22Rv1 (cell line): Measurements from ENCODE around the gene FRS3.

Experiments used
- ZFX ChIP-seq: fragments of 450-650 bp; IDR thresholded peaks from 2 replicates; pipeline ENCODE4 v1.6.1; 2017; ENCODE audit warnings: antibody characterized with exemption, borderline replicate concordance
- TF ChIP-seq, protein P1 (sequence below): fragments of 450-650 bp; IDR thresholded peaks from 2 replicates; pipeline ENCODE4 v1.5.1; 2017; ENCODE audit warnings: mild to moderate bottlenecking

- TF ChIP-seq, protein P1, sequence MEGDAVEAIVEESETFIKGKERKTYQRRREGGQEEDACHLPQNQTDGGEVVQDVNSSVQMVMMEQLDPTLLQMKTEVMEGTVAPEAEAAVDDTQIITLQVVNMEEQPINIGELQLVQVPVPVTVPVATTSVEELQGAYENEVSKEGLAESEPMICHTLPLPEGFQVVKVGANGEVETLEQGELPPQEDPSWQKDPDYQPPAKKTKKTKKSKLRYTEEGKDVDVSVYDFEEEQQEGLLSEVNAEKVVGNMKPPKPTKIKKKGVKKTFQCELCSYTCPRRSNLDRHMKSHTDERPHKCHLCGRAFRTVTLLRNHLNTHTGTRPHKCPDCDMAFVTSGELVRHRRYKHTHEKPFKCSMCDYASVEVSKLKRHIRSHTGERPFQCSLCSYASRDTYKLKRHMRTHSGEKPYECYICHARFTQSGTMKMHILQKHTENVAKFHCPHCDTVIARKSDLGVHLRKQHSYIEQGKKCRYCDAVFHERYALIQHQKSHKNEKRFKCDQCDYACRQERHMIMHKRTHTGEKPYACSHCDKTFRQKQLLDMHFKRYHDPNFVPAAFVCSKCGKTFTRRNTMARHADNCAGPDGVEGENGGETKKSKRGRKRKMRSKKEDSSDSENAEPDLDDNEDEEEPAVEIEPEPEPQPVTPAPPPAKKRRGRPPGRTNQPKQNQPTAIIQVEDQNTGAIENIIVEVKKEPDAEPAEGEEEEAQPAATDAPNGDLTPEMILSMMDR, result no peak
- no peak for TF ChIP-seq ZFX
Measured at GRCh38 chr6:41784581-41785171, 5.0 kb upstream of the FRS3 start.
